Anterior cingulate cortex (tissue), 58 donors: ENCODE data around the gene F2RL2.
"Not testable (repeated sequence)": the region's sequence is repeated elsewhere in the genome, so short reads cannot be mapped to it uniquely, and the experiment has no call there.

Source experiments
- DNase-seq, 58 donors: peaks; one replicate each; lab custom pipeline; 2025; lab: John Stamatoyannopoulos, UW

F2RL2 gene

GRCh38 chr5:76625087-76625815, 2.0 kb upstream of the F2RL2 start:
- no peak for DNase-seq

GRCh38 chr5:76622076-76622475, 1.1 kb downstream of the F2RL2 start:
- no peak for DNase-seq

GRCh38 chr5:76620166-76620565, 3.0 kb downstream of the F2RL2 start:
- DNase-seq = no peak

GRCh38 chr5:76617675-76618074, 5.5 kb downstream of the F2RL2 start:
- no peak for DNase-seq

GRCh38 chr5:76617229-76617628, 6.0 kb downstream of the F2RL2 start:
- no peak for DNase-seq

- DNase-seq = no peak
These were observed 7.0 kb downstream of the F2RL2 start for GRCh38 chr5:76616206-76616605.

GRCh38 chr5:76615759-76616158, 7.4 kb downstream of the F2RL2 start:
- DNase-seq = no peak

GRCh38 chr5:76612942-76613341, 10.3 kb downstream of the F2RL2 start:
- no peak for DNase-seq

- no peak for DNase-seq
These were observed 13.0 kb downstream of the F2RL2 start for GRCh38 chr5:76610196-76610595.

GRCh38 chr5:76608833-76609232, 14.4 kb downstream of the F2RL2 start:
- DNase-seq = no peak

GRCh38 chr5:76607353-76607871, 15.8 kb downstream of the F2RL2 start:
- peak in 1 of 58 donors; percentile 1 for DNase-seq

GRCh38 chr5:76606701-76607100, 16.5 kb downstream of the F2RL2 start:
- no peak for DNase-seq

GRCh38 chr5:76604838-76605237, 18.4 kb downstream of the F2RL2 start:
- DNase-seq = no peak

GRCh38 chr5:76603991-76604390, 19.2 kb downstream of the F2RL2 start:
- not testable (repeated sequence) for DNase-seq

- DNase-seq = no peak
These were observed 21.0 kb downstream of the F2RL2 start for GRCh38 chr5:76602094-76602726.

GRCh38 chr5:76601470-76601869, 21.7 kb downstream of the F2RL2 start:
- DNase-seq = peak in 9 of 58 donors; percentile 0 to 47 (median 2)

- no peak for DNase-seq
These were observed 22.5 kb downstream of the F2RL2 start for GRCh38 chr5:76600716-76601115.

GRCh38 chr5:76598531-76598930, 24.7 kb downstream of the F2RL2 start:
- DNase-seq = no peak

- DNase-seq = no peak
These were observed 27.3 kb downstream of the F2RL2 start for GRCh38 chr5:76595755-76596481.

- no peak for DNase-seq
These were observed 29.1 kb downstream of the F2RL2 start for GRCh38 chr5:76594107-76594506.

GRCh38 chr5:76592692-76593091, 30.5 kb downstream of the F2RL2 start:
- no peak for DNase-seq
